Activated CD8-positive, alpha-beta memory T cell treated with anti-CD3 and anti-CD28 coated beads, Interleukin-2, amount 50 U/mL, for 24 hours (primary cell): ENCODE measurements around the gene DYNLT2.
A peak's percentile ranks its signal among the peaks of the same experiment; 100 is the strongest.

ENCODE experiments used
- DNase-seq: peaks from one replicate; pipeline ENCODE4 v3.0.0-alpha.2; 2020; ENCODE audit errors: extremely low read depth

DYNLT2 gene

DNA sequence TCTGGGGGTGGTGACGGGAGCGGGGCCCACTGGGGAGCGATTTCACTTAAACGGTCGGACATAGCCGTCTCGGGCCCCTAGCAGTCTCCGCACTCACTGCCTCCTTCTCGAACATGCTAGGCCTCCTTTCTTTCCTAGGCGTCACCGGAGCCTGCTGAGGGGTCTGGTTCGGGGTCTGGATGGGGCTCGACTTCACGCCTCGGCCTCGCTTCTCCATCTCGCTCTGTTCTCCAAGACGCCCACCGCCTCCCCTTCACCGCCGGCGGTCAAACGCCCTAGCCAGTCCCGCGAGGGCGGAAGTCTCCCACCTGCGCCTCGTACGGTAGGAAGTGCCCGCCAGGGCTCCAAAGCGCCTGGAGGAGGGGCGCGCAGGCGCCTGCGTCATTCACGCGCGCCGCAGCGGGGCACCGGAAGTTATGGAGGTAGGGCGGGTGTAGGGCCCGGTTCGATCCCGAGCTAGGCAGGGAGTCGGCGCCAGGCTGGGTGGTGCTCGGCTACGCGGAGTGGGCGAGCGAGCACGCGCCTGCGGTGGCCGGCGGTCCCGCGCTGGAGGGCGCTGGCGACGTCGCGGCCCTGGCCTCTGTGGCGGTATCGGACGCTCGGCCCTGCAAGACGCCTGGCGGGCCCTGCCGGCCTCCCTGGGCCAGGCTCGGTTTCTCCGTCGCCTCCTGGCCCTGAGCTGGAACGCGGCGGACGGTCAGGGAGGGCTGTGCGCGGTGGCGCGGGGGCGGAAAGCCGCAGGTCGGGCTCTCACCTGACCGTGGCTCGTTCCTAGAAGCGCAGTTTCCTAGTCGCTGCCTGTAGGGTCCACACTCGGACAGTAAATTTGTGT, at the start of gene DYNLT2, which contains the start of gene ERMARD:
Gene DYNLT2 (minus strand): TSS at position 331 of the 832 bp plus-strand sequence. CDS start 114 bp downstream, at position 217.
Gene ERMARD (plus strand): TSS at position 381 of the 832 bp plus-strand sequence. CDS start 36 bp downstream, at position 417.
- peak; percentile 82 for DNase-seq

- DNase-seq, result no peak
Measured at GRCh38 chr6:169800668-169801395, 49.5 kb upstream of the DYNLT2 start.

GRCh38 chr6:169800116-169800667, 48.8 kb upstream of the DYNLT2 start:
- no peak for DNase-seq

DNA sequence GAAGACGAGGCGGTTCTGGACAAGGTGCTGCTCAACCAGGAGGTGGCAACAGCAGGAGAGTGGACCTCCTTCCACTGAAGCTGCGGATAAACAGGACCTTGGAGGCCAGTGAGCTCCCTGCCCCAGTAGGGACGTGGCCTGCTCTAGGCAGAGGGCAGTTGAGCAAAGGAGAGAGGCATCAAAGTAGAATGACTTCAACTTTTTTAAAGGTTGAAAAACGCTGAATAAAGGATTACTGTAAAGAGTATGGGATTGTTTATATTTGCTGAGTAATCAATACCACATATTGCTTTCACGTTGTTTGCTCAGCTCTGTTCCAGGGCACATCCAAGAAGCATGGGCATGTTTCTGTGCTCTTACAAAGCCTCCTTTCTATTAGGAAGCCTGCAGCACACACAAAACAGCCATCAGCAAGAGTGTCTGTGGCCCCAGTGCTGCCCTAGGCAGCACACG, 48.1 kb upstream of the DYNLT2 start:
- DNase-seq, result no peak

- no peak for DNase-seq
Measured at GRCh38 chr6:169798764-169799473, 47.5 kb upstream of the DYNLT2 start.

DNA sequence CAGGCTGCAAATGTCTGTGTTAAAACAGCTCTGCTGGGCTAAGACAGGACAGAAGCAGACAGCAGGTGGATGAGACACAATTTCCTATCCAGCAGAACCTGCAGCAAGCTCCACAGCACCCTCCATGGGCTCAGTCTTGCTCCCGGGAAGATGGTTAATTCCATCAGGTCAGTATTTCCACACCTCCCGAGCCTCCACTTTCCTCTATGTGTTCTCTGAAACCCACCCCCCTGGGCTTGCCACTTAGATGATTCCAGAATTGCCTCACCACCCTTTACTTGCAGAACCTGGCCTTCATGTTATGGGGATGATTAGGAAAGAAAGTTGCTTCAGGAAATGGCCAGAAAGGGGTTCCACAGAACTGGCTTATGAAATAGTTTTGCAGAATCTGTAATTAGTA, 43.8 kb upstream of the DYNLT2 start:
- DNase-seq, result no peak

DNA sequence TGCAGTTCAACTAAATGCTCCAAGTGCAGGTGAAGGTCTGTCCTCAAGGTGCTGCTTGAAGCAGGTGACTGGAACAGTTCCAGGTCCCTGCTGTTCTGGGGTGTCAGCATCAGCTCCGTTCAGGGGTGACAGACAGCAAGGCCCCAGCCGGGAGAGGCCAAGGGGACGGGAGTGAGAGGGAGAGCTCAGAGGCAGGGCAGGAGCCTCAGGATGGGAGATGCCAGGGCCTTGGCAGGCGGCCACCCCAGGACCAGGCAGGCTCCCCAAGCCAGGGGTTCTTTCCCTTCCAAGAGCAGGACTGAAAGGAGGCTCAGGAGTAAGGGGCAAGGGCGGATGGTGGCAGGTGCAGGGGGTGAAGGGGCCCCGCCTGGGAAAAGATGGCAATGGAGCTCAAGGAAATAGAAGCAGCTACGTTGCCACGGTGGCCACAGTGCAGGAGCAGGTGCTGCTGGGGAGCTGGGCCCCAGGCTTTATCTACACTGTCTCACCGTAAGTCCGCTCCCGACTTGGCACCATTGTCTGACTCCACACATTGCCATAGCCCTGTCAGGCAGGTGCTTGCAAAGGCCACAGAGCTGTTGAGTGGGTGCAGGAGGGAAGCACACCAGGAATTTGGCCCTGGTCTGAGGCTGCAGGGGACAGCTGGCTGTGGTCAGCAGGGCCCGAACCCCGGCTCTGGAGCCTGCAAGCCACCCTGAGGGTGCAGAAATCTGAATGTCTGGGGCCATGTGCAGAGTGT, 43.1 kb upstream of the DYNLT2 start:
- DNase-seq, result no peak

GRCh38 chr6:169793408-169793807, 42.0 kb upstream of the DYNLT2 start:
- DNase-seq, result no peak

- DNase-seq, result no peak
Measured at GRCh38 chr6:169792306-169793015, 41.1 kb upstream of the DYNLT2 start.

DNA sequence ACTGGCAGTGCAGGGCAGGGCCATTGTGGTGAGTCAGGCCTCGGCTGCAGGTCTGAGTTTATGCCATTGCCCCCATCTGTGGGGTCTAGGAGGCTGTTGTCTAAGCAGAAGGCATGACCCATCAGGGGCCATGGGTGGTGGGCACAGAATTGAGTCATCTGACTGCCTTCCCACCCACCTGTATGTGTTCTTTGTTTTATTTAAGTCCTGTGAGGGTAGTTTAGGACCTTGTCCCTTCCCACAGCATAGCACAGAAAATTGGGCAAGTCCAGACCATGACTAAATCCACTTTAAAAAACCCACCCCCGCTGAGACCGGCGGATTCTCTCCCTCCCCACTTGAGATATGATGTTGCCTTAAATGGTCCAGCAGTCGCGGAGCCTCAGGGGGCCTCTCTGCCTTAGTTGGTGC, 40.4 kb upstream of the DYNLT2 start:
- DNase-seq, result no peak

DNA sequence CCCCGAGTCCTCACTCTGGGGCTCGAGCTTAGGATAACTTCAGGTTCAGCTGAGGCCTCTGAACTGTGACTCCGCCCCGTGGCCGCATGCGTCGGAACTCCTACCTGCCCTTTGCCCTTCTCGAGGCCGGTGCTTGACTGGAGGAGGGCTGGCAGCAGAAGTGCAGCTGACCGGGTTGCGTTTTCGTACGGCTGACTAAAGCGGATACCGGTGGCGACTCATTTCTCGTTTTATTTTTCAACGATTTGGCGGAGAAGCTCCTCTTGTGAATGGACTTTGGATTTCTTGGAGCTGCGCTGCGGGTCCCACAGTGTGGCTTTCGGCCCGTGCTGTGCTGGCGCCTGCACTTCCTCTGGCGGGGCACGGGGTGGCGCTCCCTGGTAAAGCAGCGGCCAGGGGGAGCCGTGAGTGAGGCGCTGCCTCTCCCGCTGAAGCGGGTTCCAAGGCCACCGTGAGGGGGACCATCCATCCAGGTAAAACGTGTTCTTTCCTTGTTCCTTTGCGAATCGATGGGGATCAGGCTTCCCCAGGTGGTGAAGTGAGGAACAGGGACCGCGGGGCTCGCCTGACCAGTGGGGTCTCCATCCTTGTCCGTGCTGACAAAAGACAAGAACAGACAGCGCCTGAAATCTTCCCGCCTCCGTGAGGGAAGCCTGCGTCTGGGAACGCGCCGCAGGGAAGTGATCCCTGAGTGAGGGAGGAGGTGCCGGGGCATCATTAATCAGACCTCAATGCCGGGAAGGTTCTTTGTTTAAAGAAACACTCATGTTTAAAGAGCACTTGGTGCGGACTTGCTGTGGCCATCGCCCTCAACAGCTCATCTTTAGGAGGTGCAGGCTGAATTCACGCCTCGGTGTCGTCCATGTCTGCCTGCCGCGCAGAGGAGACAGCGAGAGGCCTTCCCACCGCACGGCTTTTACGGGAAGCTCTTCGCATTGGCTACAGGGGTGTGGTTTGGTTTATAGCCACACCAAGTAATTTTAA, 38.9 kb upstream of the DYNLT2 start:
- DNase-seq, result peak; percentile 38

- DNase-seq, result no peak
Measured at GRCh38 chr6:169789146-169789943, 38.0 kb upstream of the DYNLT2 start.

DNA sequence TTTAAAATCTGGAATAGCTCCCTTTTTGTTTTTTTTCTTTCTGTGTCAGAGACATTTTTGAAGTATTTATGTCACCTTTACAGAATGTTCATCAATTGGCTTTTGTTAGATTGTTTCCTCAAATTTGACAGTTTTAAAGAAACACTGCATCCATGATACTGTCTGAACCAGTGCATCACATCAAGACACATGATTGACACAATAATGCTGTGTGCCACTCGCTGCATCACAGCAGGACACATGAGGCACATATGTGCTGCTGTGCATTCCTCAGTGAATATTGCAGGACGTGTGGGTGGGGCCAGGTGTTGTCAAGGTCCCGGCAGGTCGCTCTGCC, 37.4 kb upstream of the DYNLT2 start:
- no peak for DNase-seq

GRCh38 chr6:169787797-169788196, 36.4 kb upstream of the DYNLT2 start:
- no peak for DNase-seq

DNA sequence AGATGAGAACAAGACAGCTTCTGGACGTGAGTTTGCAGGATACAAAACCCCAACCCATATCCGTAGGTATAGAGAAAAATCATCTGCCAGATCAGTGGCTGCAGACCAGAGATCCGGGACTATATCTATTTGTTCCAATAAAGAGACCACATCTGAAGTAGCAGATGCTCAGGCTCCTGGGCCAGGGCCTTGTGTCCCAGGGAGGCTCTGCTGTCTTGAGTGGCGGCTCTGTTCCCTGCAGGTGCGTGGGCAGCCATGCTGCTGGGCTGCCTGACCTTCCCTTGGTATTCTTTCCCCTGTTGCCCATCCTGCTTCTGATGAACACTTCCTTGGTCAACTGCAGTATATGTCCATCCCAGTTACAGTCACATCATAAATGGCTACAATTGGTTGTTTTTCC, 35.0 kb upstream of the DYNLT2 start:
- no peak for DNase-seq

- DNase-seq, result no peak
Measured at GRCh38 chr6:169785566-169785965, 34.2 kb upstream of the DYNLT2 start.

GRCh38 chr6:169784821-169785340, 33.5 kb upstream of the DYNLT2 start:
- DNase-seq, result no peak
